A673 (cell line): ENCODE data around the gene SRGAP1.

ENCODE experiments used
- CTCF ChIP-seq: fragments of 300-800, 200-600 bp; sonication (generic); conservative IDR thresholded peaks from 2 replicates; pipeline ENCODE4 v1.5.1; 2017; ENCODE audit warnings: low read depth, mild to moderate bottlenecking, antibody characterized with exemption, low read length, moderate library complexity, mixed read lengths
- EZH2 ChIP-seq: fragments of 200-600 bp; sonication (generic); IDR thresholded peaks from 2 replicates; pipeline ENCODE4 v1.6.1; 2017; ENCODE audit warnings: borderline replicate concordance, low read depth, mild to moderate bottlenecking, mixed read lengths, antibody characterized with exemption, low read length; ENCODE audit not compliant: poor library complexity, severe bottlenecking

GRCh38 chr12:64091186-64091585 is 246.7 kb downstream of the SRGAP1 start:
- no peak for TF ChIP-seq CTCF
- TF ChIP-seq EZH2, result no peak
